Fibroblast of villous mesenchyme (primary cell): Measurements from ENCODE around the gene ARHGAP8. TPM values are rescaled to one million over a fixed set of nuclear protein-coding genes. Genes with fewer than 3 reads are reported as not detected.
A peak's percentile ranks its signal among the peaks of the same experiment; 100 is the strongest.

ENCODE experiments used
- DNase-seq: peaks from one replicate; pipeline ENCODE4 v3.0.0-alpha.2; 2010; ENCODE audit warnings: low read depth
- H3K4me3 ChIP-seq: 2 replicates; pipeline ENCODE4 v1.5.1; 2011; ENCODE audit warnings: low read depth, mild to moderate bottlenecking, low read length
- CTCF ChIP-seq: IDR thresholded peaks from 2 replicates; pipeline ENCODE4 v1.5.1; 2012; ENCODE audit warnings: low read depth, mild to moderate bottlenecking, low read length; ENCODE audit not compliant: insufficient read depth
- total RNA-seq: library from RNA; depleted of rRNA; stranded (reverse); fragments of >200 nt; gene quantifications from 2 replicates; pipeline ENCODE4 v1.2.3, GENCODE V29; 2012

The ARHGAP8 gene
- total RNA-seq, 1 donor: under 0.01 TPM

- no peak for DNase-seq
- no peak overlapping the region for H3K4me3 ChIP-seq
These were observed 92.8 kb downstream of the ARHGAP8 start for GRCh38 chr22:44845191-44845590.

DNA sequence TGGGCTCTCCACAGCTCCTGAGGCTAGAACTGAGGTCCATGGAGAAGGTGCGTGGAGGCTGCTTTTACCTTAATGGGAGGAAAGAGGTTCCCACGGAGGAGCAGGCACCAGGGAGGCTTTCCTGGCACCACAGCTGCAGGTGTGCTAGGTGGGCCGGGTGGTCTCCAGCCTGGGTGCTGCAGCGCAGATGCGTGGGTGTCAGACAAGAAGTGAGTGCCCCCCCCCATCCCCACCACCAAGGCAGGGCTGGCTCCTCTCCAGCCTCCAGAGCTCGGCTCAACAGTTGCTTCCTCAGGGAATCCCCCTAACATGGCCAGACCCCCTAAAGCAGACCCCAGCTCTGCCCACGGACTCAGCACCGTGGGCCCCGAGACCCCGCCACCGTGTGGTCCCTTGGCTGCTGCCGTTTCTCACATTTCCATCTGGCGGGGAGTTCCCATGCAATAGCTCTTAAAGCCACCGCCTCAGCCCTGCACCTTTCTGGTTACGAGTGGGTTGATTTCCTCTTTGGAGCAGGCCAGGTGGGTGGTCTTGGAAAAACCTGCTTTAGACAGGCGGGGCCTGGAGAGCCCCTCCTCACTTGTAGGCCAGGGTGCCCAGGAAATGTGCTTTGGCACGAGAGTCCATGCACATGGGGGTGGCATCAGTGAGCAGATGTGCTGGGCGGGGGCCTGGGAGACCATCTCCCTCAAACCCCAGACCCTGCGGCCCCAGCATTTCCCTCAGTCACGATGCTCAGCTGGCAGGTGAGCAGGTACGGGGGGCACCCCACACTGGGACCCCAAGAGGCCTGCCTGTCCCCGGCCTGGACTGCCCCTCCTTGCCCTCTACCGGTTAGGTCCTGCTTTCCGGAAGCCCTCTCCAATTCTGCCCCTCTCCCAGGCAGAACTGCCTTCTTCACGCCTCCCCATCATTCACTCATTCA, 93.7 kb downstream of the ARHGAP8 start:
- TF ChIP-seq CTCF: no peak
- H3K4me3 ChIP-seq: no peak overlapping the region
- no peak for DNase-seq

More at GRCh38 chr22:44845191-44845590, 92.8 kb downstream of the ARHGAP8 start:
- no peak for TF ChIP-seq CTCF

DNA sequence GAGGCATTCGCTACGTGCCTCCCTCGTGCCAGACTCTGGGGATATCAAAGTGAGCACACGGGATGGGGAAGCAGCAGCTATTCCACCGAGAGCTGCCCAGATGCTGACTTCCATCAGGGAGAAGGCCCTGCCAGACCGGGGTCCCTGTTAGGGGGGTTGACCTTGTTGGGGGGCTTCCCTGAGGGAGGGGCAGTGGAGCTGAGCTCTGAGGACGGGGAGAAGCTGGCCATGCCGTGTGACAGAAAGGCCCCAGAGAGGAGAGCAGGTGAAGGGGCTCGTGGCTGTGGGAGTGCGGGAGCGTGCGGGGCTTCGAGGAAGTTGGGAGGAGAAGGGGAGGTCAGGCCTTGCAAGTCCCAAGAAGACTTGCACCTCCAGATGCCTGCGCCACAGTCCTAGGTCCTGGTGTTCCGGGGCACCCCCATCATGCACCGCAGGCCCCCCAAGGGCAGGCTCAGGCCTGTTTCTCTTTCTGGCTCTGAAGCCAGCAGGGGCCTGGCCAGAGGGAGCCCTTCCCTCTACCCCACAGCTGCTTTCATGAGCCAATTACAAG, 94.4 kb downstream of the ARHGAP8 start:
- DNase-seq: no peak
- H3K4me3 ChIP-seq: no peak overlapping the region
- no peak for TF ChIP-seq CTCF

- no peak for TF ChIP-seq CTCF
- DNase-seq: no peak
- no peak overlapping the region for H3K4me3 ChIP-seq
These were observed 95.0 kb downstream of the ARHGAP8 start for GRCh38 chr22:44847380-44847779.

DNA sequence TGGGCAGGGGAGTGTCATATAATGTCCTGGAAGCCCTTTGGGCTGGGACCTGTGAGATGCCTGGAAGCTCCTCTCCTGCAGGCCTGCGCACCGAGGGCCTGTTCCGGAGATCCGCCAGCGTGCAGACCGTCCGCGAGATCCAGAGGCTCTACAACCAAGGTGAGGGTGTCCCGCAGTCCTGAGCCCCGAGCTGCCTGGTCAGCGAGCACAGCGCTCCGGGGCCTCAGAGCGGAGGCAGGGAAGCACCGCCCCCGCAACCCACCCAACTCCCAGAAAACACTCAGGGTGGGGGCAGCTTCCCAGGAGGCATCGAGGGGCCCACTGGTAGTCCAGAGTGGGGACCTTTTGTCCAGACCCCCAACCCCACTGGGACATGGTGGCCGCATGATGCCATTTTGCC, 95.5 kb downstream of the ARHGAP8 start:
- H3K4me3 ChIP-seq: no peak overlapping the region
- TF ChIP-seq CTCF: no peak
- DNase-seq: no peak

- peak; percentile 8 for DNase-seq
- no peak for TF ChIP-seq CTCF
- H3K4me3 ChIP-seq: no peak overlapping the region
These were observed 95.9 kb downstream of the ARHGAP8 start for GRCh38 chr22:44848296-44848741.
